Activated naive CD8-positive, alpha-beta T cell (primary cell): Measurements from ENCODE around the gene ITGB2.

Experiments
- H3K27ac Mint-ChIP-seq: one replicate; pipeline ENCODE4 v1.8.0; 2021; ENCODE audit warnings: mixed read lengths
- H3K27me3 Mint-ChIP-seq: one replicate; pipeline ENCODE4 v1.8.0; 2021; ENCODE audit warnings: mixed read lengths
- H3K36me3 Mint-ChIP-seq: one replicate; pipeline ENCODE4 v1.8.0; 2021; ENCODE audit warnings: mixed read lengths
- H3K4me1 Mint-ChIP-seq: one replicate; pipeline ENCODE4 v1.8.0; 2021; ENCODE audit warnings: low read depth, mixed read lengths
- H3K4me3 Mint-ChIP-seq: one replicate; pipeline ENCODE4 v1.8.0; 2021; ENCODE audit warnings: mild to moderate bottlenecking, mixed read lengths
- H3K9me3 Mint-ChIP-seq: one replicate; pipeline ENCODE4 v1.8.0; 2021; ENCODE audit warnings: low read depth, mixed read lengths

Gene ITGB2

DNA sequence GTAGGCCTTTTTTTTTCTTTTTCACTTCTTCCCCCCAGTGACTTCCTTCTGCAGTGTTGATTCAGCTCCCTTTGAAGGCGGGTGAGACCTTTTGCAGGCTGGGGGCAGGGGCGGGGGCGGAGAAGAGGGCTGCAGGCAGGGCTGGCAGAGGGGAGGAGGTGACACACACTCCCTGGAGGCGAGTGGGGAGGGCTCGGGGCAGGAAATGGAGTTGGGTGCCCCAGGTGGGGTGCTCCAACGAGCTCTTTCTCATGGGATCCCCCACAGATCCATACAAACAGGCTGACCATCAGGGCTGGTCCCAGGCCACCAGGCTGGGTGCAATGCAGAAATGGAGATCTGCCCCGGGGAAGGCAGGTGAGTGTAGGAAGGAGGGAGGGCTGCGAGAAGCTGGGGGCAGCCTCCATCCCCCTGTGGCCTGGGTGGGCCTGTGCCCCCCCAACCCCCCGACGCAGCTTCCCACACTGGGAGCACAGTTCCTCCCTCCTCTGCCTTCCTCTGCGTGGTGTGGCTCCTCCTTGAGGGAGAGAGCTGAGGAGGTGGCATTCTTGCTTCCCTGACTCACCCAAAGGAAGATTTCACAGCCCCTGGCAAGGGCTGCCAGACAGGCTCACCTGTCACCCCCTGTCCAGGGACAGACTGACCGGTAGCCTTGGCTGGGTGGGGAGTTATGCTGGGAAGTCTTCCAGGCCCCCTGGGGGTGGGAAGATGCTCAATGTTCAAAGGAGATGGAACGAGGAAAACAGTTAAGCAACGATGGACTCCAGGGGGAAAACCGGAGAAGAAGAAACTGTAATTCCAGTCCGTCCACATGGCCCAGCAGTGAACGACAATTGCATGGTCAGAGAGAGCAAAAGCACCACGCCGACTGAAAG is 7.1 kb upstream of the ITGB2 start:
- Mint-ChIP-seq H3K27me3 (no peaks in the 10 kb centered on the region), H3K4me1 (peaks cover 77% of the 10 kb centered on the region), H3K36me3 (no peaks in the 10 kb centered on the region)

DNA sequence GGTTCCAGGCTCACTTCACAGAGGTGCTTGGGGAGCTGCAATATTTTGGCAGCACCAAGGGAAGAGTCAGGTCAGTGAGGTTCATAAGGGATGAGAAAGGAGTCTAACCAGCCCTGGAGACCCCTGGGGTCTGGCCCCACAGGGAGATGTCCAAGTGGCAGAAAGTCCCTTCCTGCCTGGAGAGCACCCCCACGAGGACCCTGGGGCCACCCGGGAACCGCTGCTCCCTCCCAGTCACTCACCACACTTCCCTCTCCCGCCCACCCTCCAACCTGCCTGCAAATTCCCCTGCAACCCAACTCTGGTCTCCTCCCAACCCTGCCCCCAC is 6.5 kb upstream of the ITGB2 start:
- Mint-ChIP-seq H3K27ac (peak overlapping the region; percentile 97), H3K4me3 (peak overlapping the region; percentile 86), H3K36me3 (no peaks in the 10 kb centered on the region), H3K27me3 (no peaks in the 10 kb centered on the region), H3K9me3 (no peaks in the 10 kb centered on the region), H3K4me1 (peaks cover 82% of the 10 kb centered on the region)

More for the DNA sequence above, 7.1 kb upstream of the ITGB2 start:
- Mint-ChIP-seq H3K4me3 (peak overlapping the region; percentile 86), H3K27ac (peak overlapping the region; percentile 97), H3K9me3 (no peaks in the 10 kb centered on the region)

DNA sequence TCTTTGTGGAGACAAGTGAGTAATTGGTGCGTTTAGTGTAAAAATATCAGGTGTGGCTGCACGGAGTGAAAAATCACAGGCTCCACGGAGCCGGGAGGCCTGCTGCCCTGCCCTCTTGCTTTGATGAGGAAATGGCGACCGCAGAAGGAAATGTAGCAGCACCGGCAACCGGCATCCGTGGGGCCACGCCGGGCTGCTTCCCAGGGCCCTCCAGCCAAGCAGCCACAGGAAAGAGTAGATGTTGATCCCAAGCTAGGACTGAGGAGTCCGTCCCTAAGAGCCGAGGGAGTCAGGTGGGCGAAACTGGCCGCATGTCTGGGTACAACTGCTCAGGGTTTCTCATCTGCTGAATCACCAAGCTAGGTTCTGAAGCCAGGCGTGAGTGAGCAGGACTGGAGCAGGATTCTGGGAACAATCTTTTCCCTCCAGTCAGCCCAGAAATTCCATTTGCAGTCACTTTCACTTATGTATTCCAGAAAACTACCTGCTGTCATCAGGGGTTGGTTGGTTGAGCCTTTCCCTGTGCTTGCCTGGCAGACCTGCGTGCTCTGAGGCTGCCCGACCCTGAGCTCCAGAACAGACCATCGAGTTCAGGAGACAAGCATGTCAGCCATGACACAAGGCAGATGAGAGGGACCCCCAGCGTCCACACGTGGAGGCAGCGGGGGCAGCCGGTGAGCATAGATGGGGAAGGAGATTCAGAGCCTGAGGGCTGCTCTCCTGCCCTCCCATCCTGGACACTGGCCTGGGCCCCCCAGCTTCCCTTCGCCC is 5.8 kb upstream of the ITGB2 start:
- Mint-ChIP-seq H3K4me1 (peaks cover 88% of the 10 kb centered on the region), H3K4me3 (peak overlapping the region; percentile 86), H3K27ac (peak overlapping the region; percentile 97), H3K9me3 (no peaks in the 10 kb centered on the region), H3K27me3 (no peaks in the 10 kb centered on the region), H3K36me3 (no peaks in the 10 kb centered on the region)

DNA sequence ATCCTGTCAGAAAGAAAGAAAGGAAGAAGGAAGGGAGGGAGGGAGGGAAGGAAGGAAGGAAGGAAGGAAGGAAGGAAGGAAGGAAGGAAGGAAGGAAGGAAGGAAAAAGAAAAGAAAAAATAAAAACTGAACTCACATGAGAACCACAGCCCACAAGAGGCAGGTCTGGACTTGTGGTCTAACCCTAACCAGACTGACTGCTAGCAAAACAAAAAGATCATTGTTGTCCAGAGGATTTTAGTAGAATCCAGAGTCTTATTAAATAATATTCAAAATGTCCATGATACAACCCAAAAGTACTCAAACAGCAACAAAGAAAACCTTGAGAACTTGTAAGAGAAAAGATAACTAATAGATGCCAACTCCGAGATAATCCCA is 4.7 kb upstream of the ITGB2 start:
- Mint-ChIP-seq H3K36me3 (no peaks in the 10 kb centered on the region), H3K4me3 (peak overlapping the region; percentile 81), H3K27me3 (no peaks in the 10 kb centered on the region), H3K9me3 (no peaks in the 10 kb centered on the region), H3K27ac (peak overlapping the region; percentile 92), H3K4me1 (peaks cover 86% of the 10 kb centered on the region)

DNA sequence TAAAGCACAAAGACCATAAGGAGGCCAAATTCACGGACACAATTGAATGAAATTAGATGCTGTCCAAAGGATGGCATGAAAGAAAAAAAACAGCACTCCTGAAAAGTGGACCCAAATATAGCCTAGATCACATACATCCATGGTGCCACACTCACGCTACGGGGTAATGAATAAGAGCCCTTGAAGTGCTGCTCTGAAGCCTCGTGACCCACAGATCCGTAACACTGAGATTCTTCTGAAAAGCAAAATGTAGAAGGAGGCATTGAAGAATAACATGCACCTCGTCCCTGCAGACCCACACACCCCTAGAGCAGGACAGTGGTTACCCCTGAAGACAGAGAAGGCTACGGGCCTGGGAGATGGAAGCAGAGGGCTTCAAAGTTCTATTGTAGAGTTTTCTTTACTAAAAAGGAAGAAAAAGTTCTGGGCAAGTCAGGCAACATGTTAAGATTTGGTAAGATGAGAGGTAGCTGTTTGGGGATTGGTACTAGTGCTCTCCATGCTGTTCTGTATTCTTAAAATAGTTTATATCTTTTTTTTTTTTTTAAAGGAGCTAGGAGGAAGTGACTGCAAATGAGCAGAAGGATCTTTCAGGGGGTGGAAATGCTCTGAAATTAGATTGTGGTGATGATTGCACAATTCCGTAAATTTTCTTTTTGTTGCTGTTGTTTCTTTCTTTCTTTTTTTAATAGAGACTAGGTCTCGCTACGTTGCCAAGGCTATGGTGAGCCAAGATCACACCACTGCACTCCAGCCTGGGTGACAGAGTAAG is 4.1 kb upstream of the ITGB2 start:
- H3K27me3 Mint-ChIP-seq: no peaks in the 10 kb centered on the region
- peak overlapping the region; percentile 81 for H3K4me3 Mint-ChIP-seq
- peaks cover 83% of the 10 kb centered on the region for H3K4me1 Mint-ChIP-seq
- no peaks in the 10 kb centered on the region for H3K9me3 Mint-ChIP-seq
- H3K36me3 Mint-ChIP-seq: peaks cover 2% of the 10 kb centered on the region
- H3K27ac Mint-ChIP-seq: peak overlapping the region; percentile 92

DNA sequence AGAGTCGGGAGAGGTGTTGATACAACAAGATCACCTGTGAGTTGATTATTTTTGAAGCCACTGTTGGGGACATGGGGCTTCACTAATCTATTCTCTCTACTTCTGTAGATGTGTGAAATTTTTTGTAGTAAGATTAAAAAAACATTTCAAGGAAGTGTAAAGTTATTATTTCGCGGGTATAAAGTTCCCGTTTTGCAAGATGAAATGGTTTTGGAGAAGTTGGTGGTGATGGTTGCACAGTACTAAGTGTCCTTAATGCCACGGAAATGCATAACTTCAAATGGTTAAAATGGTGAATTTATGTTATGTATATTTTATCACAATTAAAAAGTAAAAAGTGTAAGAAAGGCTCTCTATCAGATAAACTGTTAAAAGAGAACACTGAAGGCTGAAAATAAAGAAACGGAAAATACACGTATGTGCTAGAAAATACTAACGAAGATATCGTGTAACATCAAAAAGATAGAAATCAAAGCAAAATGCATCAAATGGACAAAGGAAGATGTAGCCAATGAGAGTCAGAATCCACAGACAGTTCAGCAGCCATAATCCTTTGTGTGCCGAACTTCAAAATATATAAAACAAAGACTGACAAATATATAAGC is 2.9 kb upstream of the ITGB2 start:
- no peak overlapping the region for H3K4me3 Mint-ChIP-seq
- peak overlapping the region; percentile 92 for H3K27ac Mint-ChIP-seq
- H3K36me3 Mint-ChIP-seq: peaks cover 2% of the 10 kb centered on the region
- peaks cover 76% of the 10 kb centered on the region for H3K4me1 Mint-ChIP-seq
- H3K9me3 Mint-ChIP-seq: no peaks in the 10 kb centered on the region
- H3K27me3 Mint-ChIP-seq: no peaks in the 10 kb centered on the region

DNA sequence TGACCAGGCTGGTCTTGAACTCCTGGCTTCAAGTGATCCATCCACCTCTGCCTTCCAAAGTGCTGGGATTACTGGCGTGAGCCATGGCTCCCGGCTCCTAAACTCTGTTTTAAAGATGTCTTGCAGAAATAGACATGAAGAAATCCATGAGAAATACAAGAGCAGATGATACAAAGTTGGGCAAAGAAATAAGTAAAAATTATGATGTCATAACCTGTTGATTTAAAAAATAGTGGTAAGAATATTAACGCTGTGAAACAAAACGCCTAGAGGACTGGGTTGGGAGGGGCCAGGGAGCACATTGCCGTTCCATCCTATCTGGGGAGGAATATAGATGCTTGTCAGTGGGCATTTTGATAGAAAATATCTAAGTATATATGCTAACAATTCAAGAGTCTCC is 1.2 kb upstream of the ITGB2 start:
- Mint-ChIP-seq H3K36me3 (peaks cover 2% of the 10 kb centered on the region), H3K27ac (peak overlapping the region; percentile 89), H3K27me3 (no peaks in the 10 kb centered on the region), H3K4me1 (peaks cover 78% of the 10 kb centered on the region), H3K4me3 (peak overlapping the region; percentile 75), H3K9me3 (no peaks in the 10 kb centered on the region)

DNA sequence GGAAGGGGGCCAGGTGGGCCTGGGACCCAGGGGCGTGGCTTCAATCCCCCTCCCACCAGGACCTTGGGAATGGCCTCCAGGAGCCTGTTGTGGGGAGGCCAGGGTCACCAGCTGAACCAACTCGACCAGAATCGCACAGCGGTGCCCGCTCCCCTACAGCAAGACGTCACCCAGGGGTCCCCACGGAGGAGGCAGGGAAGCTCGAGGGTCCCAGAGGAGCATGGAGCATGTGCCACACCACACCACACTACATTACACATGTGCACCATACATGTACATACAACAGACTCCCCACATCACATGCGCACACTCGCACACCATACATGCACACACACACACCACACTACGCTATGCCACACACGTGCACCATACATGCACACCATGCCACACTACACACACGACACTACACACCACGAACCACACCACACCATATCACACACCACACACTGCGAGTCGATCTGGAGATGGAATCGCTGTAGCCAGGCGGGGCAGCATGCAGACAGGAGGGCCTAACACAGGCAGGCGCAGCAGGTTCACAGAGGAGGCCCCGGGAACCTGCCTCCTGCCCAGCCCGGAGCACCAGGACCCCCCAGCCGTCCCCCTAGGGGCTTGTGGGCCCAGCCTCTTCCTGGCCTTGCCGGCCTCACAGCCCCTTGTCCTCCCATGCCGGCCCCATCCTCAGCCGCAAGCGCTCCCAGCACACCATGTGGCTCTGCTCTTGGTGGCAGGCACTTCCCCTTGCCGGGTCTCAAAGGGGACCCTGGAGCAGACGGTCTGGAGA is 596 bp downstream of the ITGB2 start:
- Mint-ChIP-seq H3K27me3 (no peaks in the 10 kb centered on the region), H3K27ac (peak overlapping the region; percentile 97), H3K36me3 (peaks cover 2% of the 10 kb centered on the region), H3K4me3 (peak overlapping the region; percentile 98), H3K9me3 (no peaks in the 10 kb centered on the region), H3K4me1 (peaks cover 77% of the 10 kb centered on the region)

DNA sequence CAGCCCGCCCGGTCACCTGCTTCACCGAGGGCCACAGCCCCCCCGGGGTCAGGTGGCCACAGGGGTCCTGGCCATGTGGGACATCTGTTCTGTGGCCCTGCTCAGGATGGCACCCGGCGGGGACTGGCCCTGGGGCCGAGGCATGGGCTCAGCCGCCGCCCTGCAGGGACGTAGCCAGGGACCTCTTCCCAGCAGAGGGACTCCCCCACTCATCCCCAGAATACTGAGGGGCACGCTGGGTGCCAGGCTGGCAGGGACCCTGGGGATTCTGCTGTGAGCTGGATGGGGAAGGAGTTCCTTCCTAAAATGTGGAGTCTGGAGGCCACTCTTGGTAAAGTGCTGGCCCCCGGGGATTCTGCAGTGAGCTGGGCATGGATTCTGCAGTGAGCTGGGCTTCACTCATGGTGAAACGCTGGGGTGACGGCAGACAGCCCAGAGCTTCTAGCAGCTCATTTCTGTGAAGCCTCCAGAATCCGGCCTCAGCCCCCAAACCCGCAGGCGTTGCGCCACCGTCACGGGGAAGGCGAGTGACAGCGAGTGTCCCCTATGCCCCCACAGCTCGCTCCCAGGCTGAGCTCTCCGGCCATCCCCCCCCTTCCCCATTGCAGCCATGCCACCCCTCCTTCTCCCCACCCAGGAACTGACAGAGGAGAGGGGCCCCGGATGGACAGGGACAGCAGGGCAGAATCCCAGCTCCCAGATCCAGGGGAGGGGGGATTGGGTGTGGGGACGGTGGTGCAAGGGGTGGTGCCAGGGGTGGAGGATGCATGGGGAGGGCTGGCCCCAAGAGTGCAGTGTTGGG is 1.4 kb downstream of the ITGB2 start:
- Mint-ChIP-seq H3K9me3 (no peaks in the 10 kb centered on the region), H3K4me3 (peak overlapping the region; percentile 98), H3K36me3 (peaks cover 2% of the 10 kb centered on the region), H3K4me1 (peaks cover 76% of the 10 kb centered on the region), H3K27ac (peak overlapping the region; percentile 97), H3K27me3 (no peaks in the 10 kb centered on the region)

DNA sequence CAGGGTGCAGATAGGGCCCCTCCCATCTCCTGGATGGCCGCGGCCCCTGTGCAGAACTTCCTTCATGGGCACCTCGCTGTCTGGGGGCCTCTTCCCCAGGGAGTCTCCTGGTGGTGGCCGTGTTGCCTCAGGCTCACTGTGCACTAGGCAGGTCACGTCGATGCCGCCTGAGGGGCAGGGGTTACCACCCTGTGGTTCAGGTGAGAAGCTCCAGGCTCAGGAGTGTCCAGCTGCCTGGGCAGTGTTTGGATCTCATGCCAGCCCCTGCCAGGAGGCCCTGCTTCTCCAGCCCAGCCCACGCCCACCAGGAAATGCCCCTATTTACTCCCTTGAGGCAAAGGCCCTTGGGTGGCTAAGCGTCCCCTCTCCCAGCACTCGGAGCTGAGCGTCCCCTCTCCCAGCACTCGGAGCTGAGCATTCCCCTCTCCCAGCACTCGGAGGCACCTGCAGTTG is 2.1 kb downstream of the ITGB2 start:
- Mint-ChIP-seq H3K9me3 (no peaks in the 10 kb centered on the region), H3K4me1 (peaks cover 74% of the 10 kb centered on the region), H3K27me3 (no peaks in the 10 kb centered on the region), H3K36me3 (peaks cover 2% of the 10 kb centered on the region), H3K27ac (peak overlapping the region; percentile 86), H3K4me3 (peak overlapping the region; percentile 90)

DNA sequence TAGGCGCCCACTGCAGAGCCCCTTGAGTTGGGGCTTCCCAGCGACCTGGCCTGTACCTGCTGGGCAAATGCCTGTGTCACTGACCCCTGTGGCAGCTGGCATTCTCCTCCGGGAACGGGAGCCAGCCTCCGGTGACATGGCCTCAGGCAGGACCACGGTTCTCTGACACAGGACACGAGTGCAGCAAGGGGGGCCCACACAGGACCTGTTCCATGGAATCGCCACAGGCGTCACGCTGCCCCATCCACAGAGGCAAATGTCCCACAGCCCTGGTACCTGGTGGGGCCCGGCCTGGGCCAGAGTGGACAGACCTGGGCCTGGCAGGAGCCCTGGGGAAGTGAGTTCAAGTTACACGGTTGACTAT is 2.6 kb downstream of the ITGB2 start:
- Mint-ChIP-seq H3K27me3 (no peaks in the 10 kb centered on the region), H3K27ac (peak overlapping the region; percentile 86), H3K9me3 (no peaks in the 10 kb centered on the region), H3K4me1 (peaks cover 72% of the 10 kb centered on the region), H3K36me3 (peaks cover 2% of the 10 kb centered on the region), H3K4me3 (peak overlapping the region; percentile 90)

DNA sequence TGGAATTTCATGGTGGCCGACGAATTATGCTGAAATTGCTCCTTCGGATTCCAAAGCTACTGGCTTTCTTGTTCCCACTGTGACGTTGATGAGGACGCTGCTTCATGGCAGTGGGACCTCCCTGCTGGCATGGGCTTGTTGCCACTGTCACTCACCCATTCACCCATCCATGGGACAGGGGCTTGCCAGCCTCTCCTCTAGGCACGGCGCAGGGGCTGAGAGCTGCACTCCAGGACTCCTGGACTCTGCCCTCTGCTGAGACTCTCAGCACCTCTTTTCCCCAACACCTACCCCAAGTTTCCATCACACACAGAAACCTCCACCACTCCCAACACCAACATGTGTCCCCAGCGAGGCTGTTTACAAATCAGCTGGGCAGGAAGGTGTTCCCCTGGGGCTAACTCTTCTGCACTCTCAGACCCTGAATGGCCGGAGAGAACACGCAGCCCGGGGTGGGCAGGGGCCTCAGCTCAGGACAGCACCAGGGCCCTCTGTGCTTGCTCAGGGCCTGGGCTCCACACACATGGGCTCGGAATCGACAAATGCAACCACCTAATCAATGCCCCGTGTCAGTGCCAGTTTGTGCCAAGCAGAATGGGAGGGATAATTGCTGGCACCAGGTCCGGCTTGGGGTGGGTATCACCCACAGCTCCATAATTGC is 3.1 kb downstream of the ITGB2 start:
- H3K4me3 Mint-ChIP-seq: peak overlapping the region; percentile 90
- H3K27me3 Mint-ChIP-seq: no peaks in the 10 kb centered on the region
- H3K4me1 Mint-ChIP-seq: peaks cover 69% of the 10 kb centered on the region
- no peaks in the 10 kb centered on the region for H3K9me3 Mint-ChIP-seq
- H3K36me3 Mint-ChIP-seq: peaks cover 2% of the 10 kb centered on the region
- H3K27ac Mint-ChIP-seq: peak overlapping the region; percentile 79

DNA sequence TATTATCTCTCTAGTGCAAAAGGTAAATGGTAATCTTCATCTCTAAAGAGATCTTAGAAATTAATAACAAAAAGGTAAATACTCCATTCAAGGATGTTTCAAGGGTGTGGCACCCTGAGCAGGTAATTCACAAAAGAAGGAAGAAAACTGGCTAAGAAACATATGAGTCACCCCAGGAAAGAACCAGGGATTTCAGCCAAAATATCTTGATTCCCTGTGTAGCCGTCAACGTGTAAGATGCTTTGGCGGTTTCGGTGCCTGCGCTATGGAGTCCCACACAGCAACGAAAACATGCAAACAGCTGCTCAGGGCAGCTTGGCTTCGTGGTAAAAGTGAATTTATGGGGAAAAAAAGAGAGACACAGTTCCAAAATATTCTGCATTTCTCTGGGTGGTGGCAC is 3.7 kb downstream of the ITGB2 start:
- Mint-ChIP-seq H3K4me3 (peak overlapping the region; percentile 90), H3K9me3 (no peaks in the 10 kb centered on the region), H3K27me3 (no peaks in the 10 kb centered on the region), H3K4me1 (peaks cover 69% of the 10 kb centered on the region), H3K27ac (peak overlapping the region; percentile 79), H3K36me3 (peaks cover 2% of the 10 kb centered on the region)
